Endothelial cell (in vitro differentiated cells): ENCODE data around the gene VSIG10. TPM values are rescaled to one million over a fixed set of nuclear protein-coding genes. Genes with fewer than 3 reads are reported as not detected.
A peak's percentile ranks its signal among the peaks of the same experiment; 100 is the strongest.

Experiments used
- DNase-seq: peaks from one replicate; pipeline ENCODE4 v3.0.0; 2021; ENCODE audit warnings: low spot score
- H3K27ac Mint-ChIP-seq: one replicate; pipeline ENCODE4 v1.8.0; 2021; ENCODE audit warnings: mixed read lengths, inconsistent platforms; ENCODE audit not compliant: unreplicated experiment
- H3K27me3 Mint-ChIP-seq: one replicate; pipeline ENCODE4 v1.8.0; 2021; ENCODE audit warnings: mild to moderate bottlenecking, moderate library complexity, mixed read lengths, inconsistent platforms; ENCODE audit not compliant: unreplicated experiment
- H3K36me3 Mint-ChIP-seq: one replicate; pipeline ENCODE4 v1.8.0; 2021; ENCODE audit warnings: mild to moderate bottlenecking, low read depth, mixed read lengths, inconsistent platforms; ENCODE audit not compliant: unreplicated experiment
- H3K4me1 Mint-ChIP-seq: one replicate; pipeline ENCODE4 v1.8.0; 2021; ENCODE audit warnings: mild to moderate bottlenecking, mixed read lengths, inconsistent platforms; ENCODE audit not compliant: unreplicated experiment
- H3K4me3 Mint-ChIP-seq: one replicate; pipeline ENCODE4 v1.8.0; 2021; ENCODE audit warnings: mild to moderate bottlenecking, mixed read lengths, inconsistent platforms; ENCODE audit not compliant: unreplicated experiment
- H3K9me3 Mint-ChIP-seq: one replicate; pipeline ENCODE4 v1.8.0; 2021; ENCODE audit warnings: mixed read lengths, inconsistent platforms; ENCODE audit not compliant: unreplicated experiment
- CTCF ChIP-seq: fragments of 200-600 bp; sonication (generic); IDR thresholded peaks from one replicate; pipeline ENCODE4 v1.5.0; 2021; ENCODE audit warnings: antibody characterized with exemption; ENCODE audit not compliant: unreplicated experiment
- total RNA-seq: library from RNA; stranded (reverse); fragmentation: NEBNext Ultra II Directional; extraction: Animal tissue kit (Norgen Biotek cat#: 25700); gene quantifications from one replicate; pipeline ENCODE4 v1.2.1, GENCODE V29; 2021; ENCODE audit not compliant: unreplicated experiment

Gene VSIG10
- total RNA-seq, 1 donor from 2014 or later: 65.0 TPM

GRCh38 chr12:118109088-118109487 lies 5.3 kb upstream of the VSIG10 start:
- Mint-ChIP-seq H3K36me3 (no peaks in the 10 kb centered on the region), H3K9me3 (no peaks in the 10 kb centered on the region), H3K27ac (no peak overlapping the region), H3K4me3 (no peak overlapping the region), H3K27me3 (peaks cover 3% of the 10 kb centered on the region), H3K4me1 (peaks cover 4% of the 10 kb centered on the region)
- TF ChIP-seq CTCF: no peak
- DNase-seq: no peak

- no peaks in the 10 kb centered on the region for H3K9me3 Mint-ChIP-seq
- peaks cover 7% of the 10 kb centered on the region for H3K4me1 Mint-ChIP-seq
- peaks cover 6% of the 10 kb centered on the region for H3K27me3 Mint-ChIP-seq
- no peaks in the 10 kb centered on the region for H3K36me3 Mint-ChIP-seq
- no peak for DNase-seq
- TF ChIP-seq CTCF: no peak
- H3K4me3 Mint-ChIP-seq: no peak overlapping the region
- H3K27ac Mint-ChIP-seq: no peak overlapping the region
Measured at GRCh38 chr12:118107694-118108093, 3.9 kb upstream of the VSIG10 start.

GRCh38 chr12:118107011-118107410 lies 3.2 kb upstream of the VSIG10 start:
- Mint-ChIP-seq H3K27me3 (peaks cover 6% of the 10 kb centered on the region), H3K27ac (no peak overlapping the region), H3K4me3 (no peak overlapping the region), H3K36me3 (no peaks in the 10 kb centered on the region), H3K4me1 (peaks cover 10% of the 10 kb centered on the region), H3K9me3 (no peaks in the 10 kb centered on the region)
- TF ChIP-seq CTCF: no peak
- no peak for DNase-seq

- peaks cover 6% of the 10 kb centered on the region for H3K27me3 Mint-ChIP-seq
- TF ChIP-seq CTCF: no peak
- no peaks in the 10 kb centered on the region for H3K9me3 Mint-ChIP-seq
- H3K4me3 Mint-ChIP-seq: peak overlapping the region; percentile 99
- peaks cover 15% of the 10 kb centered on the region for H3K4me1 Mint-ChIP-seq
- peak overlapping the region; percentile 96 for H3K27ac Mint-ChIP-seq
- peaks cover 5% of the 10 kb centered on the region for H3K36me3 Mint-ChIP-seq
- no peak for DNase-seq
Measured at GRCh38 chr12:118103201-118103600, 610 bp downstream of the VSIG10 start.

GRCh38 chr12:118102609-118103008 lies 1.2 kb downstream of the VSIG10 start:
- Mint-ChIP-seq H3K27ac (peak overlapping the region; percentile 96), H3K27me3 (peaks cover 6% of the 10 kb centered on the region), H3K4me1 (peaks cover 16% of the 10 kb centered on the region), H3K4me3 (peak overlapping the region; percentile 99), H3K36me3 (peaks cover 5% of the 10 kb centered on the region), H3K9me3 (no peaks in the 10 kb centered on the region)
- no peak for TF ChIP-seq CTCF
- DNase-seq: no peak
